NCI-H2227 (cell line): ENCODE results near the gene CBLC.
A peak's percentile ranks its signal among the peaks of the same experiment; 100 is the strongest.
"Not testable (repeated sequence)": the region's sequence is repeated elsewhere in the genome, so short reads cannot be mapped to it uniquely, and the experiment has no call there.

Experiments
- DNase-seq: peaks from one replicate; lab custom pipeline; 2025; ENCODE audit not compliant: unreplicated experiment; lab: John Stamatoyannopoulos, UW

CBLC gene

DNA sequence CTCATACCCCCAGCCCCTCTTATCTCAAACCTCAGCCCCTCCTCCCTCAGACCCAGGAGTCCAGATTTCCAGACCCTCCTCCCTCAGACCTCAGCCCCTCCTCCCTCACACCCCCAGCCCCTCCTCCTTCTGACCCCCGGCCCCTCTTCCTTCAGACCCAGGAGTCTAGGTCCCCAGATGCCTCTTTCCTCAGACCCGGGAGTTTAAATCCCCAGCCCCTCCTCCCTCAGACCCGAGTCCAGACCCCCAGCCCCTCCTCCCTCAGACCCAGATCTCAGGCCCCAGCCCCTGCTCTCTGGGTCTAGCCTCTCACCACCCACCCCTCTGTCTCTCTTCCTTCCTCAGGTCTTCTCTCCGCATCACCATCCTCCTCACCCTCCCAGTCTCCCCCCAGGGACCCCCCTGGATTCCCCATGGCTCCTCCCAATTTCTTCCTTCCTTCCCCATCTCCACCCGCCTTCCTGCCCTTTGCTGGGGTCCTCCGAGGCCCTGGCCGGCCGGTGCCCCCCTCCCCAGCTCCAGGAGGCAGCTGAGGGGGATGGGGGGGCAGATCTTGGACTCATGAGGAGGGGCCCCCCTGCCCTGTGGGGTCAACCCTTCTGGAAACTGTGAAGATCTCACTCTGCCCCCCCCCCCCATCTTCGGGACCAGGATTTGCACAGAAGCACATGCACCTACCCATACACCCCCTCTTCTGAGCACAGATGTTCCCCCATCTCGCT is 18.4 kb upstream of the CBLC start:
- no peak for DNase-seq

DNA sequence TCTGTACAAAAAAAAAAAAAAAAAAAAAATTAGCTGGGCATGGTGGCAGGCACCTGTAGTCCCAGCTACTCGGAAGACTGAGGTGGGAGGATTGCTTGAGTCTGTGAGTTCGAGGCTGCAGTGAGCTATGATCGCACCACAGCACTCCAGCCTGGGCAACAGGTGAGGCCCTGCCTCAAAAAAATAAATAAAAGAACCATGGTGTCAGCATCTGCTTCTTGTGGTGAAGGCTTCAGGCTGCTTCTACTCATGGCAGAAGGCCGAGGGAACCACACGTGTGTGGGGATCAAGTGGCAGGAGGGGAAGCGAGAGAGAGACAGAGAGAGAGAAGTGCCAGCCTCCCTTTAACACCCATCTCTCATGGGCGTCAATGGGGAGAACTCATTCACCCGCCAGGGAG is 15.7 kb upstream of the CBLC start:
- no peak for DNase-seq

DNA sequence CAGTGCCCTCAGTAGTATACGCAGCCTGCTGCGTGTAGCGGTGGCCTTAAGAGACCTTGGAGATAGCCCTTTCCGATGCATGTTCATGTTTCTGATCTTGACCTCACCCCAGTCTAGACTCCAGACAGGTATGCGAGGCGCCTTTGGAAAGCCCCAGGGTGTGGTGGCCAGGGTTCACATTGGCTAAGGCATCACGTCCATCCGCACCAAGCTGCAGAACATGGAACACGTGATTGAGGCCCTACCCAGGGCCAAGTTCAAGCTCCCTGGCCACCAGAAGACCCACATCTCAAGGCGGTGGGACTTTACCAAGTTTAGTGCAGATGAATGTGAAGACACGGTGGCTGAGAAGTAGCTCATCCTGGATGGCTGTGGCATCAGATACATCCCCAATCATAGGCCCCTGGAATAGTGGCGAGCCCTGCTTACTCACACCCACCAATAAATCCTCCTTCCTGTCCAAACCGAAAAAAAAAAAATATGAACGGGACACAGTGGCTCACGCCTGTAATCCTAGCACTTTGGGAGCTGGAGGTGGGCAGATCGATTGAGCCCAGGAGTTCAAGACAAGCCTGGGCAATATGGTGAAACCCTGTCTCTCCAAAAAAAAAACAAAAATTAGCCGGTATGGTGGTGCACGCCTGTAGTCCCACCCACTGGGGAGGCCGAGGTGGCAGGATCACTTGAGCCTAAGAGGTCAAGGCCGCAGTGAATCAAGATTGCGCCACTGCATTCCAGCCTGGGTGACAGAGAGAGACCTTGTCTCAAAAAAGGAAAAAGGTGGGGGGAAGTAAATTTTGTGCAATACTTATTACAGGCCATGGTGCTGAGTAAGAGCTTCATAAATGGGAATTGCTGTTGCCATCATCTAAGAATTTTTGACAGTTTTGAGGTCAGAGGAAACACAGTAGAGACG is 12.4 kb upstream of the CBLC start:
- DNase-seq = no peak

DNA sequence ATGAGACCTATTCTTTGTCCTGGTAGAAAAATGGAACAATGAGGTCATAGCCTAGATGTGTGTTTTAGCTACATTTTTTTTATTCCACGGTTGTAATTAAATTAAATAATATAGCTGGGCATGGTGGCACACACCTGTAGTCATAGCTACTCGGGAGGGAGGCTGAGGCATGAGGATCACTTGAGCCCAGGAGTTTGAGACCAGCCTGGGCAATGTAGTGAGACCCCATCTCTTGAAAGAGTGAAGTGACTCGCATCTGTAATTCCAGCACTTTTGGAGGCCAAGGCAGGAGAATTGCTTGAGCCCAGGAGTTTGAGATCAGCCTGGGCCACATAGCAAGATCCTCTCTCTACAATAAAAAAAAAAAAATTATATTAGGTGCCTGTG is 11.7 kb upstream of the CBLC start:
- no peak for DNase-seq

DNA sequence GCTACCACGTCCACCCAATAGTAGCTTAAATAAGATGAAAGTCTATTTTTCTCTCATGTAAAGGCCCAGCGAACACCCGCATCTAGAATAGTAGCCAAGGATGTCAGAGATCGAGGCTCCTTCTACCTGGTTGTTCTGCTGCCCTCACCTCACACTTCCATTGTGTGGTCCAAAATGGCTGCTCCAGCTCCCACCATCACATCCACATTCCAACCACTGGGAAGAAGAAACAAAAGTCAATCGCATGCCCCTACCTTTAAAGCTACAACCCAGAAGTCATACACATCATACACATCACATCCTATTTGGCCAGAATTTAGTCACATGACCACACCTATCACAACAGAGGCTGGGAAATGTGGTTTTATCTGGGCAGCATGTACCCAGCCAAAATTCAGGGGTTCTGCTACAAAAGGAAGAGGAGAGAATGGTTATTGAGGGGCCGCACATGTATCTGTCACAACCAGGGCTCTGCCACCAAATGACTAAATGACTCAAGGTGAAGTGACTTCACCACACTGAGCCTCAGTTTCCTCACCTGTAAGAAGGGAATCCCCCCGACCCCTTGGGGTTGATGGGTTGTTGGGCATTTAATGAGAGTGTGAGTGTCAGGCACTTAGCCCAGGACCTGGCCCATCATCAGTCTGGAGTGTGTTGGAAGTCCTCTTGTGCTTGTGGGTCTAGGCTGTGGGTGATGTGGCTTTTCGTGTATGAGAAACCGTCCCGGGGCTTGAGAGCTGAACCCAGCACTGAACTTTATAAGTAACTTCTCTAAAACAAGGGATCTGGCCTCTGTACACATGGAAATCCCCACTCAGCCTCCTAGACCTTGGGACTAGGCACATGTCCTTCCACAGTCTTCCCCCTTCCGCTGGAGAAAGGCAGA is 10.2 kb upstream of the CBLC start:
- no peak for DNase-seq

DNA sequence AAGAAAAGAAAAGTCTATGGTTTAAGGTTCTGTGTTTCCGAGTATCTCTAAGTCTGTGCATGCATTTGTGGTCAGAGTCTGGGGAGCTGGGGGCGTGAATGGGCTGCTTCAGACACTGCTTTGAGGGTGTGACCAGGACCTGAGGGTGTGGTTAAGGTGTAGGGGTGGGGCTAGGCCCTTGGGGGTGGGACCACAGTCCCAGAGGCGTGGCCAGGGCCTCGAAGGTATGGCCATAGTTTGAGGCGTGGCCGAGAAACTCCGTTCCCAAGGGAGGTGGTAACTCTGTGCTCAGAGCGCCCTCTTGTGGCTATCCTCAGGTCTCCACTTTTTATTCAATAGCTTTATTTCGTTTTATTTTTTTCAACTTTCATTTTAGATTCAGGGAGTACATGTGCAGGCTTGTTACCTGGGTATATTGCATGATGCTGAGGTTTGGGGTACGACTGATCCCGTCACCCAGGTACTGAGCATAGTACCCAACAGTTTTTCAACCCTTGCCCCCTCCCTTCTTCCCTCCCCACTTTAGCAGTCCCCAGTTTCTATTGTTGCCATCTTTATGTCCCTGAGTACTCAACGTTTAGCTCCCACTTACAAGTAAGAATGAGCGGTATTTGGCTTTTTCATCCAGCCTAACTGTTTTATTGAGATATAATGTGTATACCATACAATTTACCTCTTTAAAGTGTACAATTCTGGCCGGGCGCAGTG is 7.0 kb upstream of the CBLC start:
- peak; percentile 87 for DNase-seq

DNA sequence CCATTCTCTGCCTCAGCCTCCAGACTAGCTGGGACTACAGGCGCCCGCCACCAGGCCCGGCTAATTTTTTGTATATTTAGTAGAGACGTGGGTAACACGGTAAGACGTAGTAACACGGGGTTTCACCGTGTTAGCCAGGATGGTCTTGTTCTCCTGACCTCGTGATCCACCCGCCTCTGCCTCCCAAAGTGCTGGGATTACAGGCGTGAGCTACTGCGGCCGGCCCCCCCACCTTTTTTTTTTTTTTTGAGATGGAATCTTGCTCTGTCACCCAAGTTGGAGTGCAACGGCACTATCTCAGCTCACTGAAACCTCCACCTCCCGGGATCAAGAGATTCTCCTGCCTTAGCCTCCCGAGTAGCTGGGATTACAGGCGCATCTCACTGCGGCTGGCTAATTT is 5.5 kb upstream of the CBLC start:
- peak; percentile 9 for DNase-seq

DNA sequence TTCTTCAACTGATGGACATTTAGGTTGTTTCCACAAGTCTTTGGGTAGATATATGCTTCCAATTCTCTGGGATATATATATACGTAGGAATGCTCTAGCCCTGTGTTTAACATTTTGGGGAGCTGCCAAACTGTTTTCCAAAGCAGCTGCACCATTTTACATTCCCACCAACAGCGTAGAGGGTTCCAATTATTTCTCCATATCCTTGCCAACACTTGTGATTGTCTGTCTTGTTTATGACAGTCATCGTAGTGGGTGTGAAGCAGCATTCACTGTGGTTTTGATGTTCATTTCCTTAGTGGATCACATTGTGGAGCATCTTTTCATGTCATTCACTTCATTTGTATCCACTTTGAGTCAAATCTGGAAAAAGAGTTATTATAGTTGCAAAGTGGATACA is 4.7 kb upstream of the CBLC start:
- DNase-seq = no peak

DNA sequence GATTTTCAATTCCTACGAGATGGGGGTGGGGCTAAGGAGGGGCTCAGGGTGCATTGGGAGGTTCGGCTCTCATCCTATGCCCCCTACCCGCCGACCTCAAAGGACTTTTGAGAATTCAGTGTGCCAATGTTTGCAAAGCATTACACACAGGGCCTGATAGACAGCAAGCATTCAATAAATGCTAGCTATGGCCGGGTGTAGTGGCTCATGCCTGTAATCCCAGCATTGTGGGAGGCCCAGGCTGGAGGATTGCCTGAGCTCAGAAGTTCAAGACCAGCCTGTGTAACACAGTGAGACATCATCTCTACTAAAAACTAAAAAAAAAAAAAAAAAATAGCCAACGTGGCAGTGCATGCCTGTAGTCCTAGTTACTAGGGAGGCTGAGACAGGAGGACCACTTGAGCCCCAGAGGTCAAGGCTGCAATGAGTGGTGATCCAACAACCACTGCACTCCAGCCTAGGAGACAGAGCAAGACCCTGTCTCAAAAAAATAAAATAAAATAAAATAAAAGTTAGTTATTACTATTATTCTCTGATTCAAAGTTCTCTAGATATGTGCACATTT is 1.9 kb upstream of the CBLC start:
- no peak for DNase-seq

DNA sequence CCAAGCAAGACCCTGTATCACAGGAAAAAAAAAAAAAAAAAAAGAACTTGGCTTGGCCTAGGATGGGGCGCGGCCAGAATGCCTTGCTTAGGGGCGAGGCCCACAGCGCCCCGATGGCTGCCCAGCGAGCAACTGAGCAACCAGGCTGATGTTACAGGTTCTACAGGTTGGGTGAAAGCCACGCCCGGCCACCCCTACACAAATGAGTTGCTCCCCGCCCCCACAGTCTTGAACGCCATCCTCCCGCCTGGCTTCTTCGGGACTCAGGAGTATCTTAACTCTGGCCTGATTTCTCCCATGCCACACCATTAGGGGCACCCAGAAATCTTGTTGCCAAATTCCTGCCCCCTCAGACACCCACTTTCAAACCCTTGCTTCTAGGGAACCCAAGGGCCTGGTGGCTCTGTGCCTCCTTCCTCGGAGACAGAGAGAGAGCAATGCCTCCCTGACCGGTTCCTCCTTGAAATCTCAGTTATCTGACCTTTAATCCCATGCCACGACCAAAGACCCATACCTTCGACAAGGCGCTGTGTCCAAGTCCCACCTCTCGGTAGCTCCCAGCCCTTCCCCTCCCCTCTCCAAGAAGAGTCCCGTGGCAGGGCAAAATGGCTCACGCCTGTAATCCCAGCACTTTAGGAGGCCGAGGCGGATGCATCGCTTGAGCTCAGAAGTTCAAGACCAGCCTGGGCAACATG is 1.1 kb upstream of the CBLC start:
- no peak for DNase-seq

DNA sequence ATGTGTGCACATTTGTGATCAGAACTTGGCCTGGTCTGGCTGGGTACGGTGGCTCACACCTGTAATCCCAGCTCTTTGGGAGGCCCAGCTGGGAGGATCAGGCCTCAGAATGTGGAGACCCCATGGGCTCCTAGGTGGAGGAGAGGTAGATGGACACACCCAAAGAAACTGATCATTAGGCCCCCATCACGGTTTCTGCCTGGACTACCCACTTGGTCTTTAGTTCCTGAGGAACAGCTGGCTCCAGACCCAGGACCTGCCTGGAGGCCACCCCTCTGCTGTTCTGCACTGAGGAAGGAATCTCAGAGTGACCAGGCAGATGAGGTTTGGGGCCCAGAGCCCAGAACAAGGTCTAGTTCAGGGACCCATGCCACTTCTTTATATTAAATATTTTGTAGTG is 1.5 kb downstream of the CBLC start:
- DNase-seq = no peak

DNA sequence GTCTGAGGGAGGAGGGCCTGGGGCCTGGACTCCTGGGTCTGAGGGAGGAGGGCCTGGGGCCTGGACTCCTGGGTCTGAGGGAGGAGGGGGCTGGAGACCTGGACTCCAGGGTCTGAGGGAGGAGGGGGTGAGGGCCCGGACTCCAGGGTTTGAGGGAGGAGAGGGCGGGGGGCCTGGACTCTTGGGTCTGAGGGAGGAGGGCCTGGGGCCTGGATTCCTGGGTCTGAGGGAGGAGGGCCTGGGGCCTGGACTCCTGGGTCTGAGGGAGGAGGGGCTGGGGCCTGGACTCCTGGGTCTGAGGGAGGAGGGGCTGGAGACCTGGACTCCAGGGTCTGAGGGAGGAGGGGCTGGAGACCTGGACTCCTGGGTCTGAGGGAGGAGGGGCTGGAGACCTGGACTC is 4.0 kb downstream of the CBLC start:
- not testable (repeated sequence) for DNase-seq

DNA sequence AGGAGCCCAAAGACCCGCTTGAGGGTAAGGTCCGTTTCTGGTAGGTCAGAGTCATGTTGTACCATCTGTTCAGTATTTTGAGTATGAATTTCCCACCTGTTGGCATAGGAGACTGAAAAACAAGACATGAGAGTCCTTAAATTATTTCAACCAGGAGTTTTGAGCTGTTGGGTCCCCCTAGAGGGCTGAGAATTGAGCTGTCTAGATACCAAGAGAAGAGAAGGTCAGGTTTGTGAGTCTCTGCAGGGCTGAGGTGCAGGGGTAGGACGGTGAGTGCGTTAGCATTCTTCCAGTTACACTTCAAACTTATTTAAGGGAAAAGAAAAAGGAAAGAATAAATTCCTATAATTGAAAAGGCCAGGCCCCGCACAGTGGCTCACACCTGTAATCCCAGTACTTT is 5.0 kb downstream of the CBLC start:
- DNase-seq = no peak

DNA sequence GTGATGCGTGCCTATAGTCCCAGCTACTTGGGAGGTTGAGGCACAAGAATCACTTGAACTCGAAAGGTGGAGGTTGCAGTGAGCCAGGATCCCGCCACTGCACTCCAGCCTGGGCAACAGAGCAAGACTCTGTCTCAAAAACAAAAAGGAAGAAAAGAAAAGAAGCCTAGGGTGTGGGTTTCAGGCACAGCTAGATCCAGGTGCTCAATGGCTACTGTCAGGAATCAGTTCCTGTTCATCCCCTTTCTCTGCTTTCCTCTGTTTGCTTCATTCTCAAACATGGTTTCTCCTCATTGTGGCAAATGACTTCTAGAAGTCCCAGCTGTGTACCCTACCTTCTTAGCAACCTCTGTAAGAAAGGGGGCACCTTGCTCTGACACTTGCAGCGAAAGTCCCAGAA is 5.9 kb downstream of the CBLC start:
- DNase-seq = no peak

DNA sequence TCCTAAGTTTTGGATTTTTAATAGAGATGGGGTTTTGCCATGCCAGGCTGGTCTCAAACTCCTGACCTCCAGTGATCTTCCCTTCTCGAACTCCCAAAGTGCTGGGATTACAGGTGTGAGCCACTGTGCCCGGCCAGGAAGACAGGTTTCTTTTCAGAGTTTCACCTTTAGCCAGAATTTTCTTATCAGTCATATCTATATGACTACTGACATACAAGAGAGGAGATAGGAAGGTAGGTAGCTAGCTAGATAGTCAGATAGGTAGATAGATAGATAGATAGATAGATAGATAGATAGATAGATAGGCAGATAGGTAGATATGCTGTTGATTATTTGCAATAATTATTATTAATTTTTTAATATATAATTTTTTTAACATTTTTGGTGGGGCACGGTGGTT is 7.6 kb downstream of the CBLC start:
- no peak for DNase-seq

DNA sequence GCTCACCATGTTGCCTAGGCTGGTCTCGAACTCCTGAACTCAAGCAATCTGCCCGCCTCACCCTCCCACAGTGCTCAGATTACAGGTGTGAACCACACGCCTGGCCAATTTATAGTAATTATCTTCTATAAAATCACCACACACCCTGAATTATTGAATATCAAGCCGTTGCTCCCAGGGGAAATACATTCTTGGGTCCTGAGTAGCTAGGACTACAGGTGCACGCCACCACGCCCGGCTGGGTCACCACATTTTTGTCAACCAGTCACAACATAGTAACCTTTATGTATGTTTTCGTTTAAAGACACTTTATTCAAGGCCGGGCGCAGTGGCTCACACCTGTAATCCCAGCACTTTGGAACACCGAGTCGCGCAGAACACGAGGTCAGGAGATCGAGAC is 8.3 kb downstream of the CBLC start:
- DNase-seq = no peak

DNA sequence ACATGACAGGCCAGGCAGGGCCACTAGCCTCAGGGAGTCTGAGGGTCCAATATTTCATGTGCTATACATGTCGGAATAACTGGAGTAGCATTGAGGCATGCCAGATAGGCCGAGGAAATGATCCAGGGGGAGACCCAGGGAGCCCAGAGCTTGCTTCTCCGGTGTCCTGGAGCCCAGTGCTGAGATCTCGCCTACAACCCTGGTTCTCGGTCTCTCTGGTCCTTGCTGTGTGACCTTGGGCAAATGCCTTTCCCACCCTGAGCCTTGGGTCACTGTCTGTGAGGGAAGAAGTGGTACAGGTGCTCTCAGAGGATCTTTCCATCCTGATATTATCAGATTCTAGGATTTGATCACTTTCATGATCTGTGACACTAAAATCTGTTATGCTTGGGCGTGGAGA is 11.3 kb downstream of the CBLC start:
- no peak for DNase-seq

DNA sequence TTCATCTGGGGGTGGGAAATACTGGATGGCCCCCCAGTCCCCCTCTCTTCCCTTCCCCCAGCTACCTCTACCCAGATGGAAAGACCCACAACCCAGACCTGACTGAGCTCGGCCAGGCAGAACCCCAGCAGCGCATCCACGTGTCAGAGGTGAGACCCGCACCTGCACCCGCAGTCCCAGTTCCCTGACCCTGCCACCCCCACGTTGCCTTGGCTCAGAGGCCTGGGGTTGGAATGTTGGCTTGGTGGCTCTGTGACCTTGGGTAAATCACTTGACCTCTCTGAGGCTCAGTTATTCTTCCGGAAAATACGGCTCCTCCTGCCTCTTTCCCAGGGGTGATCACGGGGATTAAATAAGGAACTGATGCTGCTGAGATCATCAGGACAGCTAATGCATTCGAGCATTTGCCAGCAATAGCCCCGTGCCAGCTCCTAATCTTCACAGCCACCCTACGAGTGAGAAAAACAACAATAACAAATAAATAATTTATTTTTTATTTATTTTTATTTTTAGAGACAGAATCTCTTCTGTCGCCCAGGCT is 12.3 kb downstream of the CBLC start:
- no peak for DNase-seq

DNA sequence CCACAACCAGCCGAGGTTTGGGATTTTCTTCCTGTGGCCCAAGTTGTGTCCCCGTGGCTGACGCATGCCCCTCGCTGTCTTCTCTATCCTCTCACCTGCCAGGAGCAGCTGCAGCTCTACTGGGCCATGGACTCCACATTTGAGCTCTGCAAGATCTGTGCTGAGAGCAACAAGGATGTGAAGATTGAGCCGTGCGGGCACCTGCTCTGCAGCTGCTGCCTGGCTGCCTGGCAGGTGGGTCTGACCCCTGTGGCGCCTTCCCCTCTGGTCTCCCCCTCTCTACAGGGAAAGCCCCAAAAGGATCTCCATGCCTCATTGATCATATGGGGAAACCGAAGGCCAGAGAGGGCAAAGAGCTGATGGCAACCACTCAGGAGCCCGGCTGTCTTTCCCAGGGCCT is 14.6 kb downstream of the CBLC start:
- no peak for DNase-seq

DNA sequence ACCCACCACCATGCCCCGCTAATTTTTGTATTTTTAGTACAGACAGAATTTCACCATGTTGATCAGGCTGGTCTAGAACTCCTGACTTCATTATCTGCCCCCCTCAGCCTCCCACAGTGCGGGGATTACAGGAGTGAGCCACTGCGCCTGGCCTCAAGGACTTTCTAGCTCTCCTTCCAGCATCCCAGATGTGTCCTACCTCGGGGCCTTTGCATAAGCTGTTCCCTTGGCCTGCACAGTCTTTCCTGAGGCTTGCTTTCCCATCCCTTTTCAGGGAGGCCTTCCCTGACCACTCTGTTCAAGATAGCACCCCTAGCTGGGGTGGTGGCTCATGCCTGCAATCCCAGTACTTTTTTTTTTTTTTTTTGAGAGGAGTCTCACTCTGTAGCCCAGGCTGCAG is 16.9 kb downstream of the CBLC start:
- DNase-seq = no peak
